A673 (cell line): ENCODE results near the gene LPP. TPM values are rescaled to one million over a fixed set of nuclear protein-coding genes. Genes with fewer than 3 reads are reported as not detected.

Source experiments
- BruUV-seq: library from RNA; stranded (reverse); fragments of 400-500 nt; replicated peaks from 2 replicates; lab custom pipeline; 2021; lab: Mats Ljungman, UMichigan
- CTCF ChIA-PET: fragments of 300-600 bp; sonication (Branson Sonifier 250); formaldehyde crosslinking; loops from one replicate; lab custom pipeline; 2022; ENCODE audit warnings: antibody characterized with exemption; lab: Charles Lee
- POLR2A ChIA-PET: fragments of 300-600 bp; sonication (Branson Sonifier 250); formaldehyde crosslinking; loops from one replicate; lab custom pipeline; 2022; ENCODE audit warnings: antibody characterized with exemption; ENCODE audit not compliant: low non-redundant PET; lab: Charles Lee
- DNase-seq: peaks from one replicate; pipeline ENCODE4 v3.0.0-alpha.2; 2015; ENCODE audit warnings: low spot score
- H3K27ac ChIP-seq: fragments of 200-600 bp; sonication (generic); 2 replicates; pipeline ENCODE4 v1.5.1; 2016; ENCODE audit warnings: mixed run types, low read depth, mild to moderate bottlenecking, mixed read lengths, antibody characterized with exemption, low read length; ENCODE audit not compliant: poor library complexity, severe bottlenecking
- H3K27me3 ChIP-seq: fragments of 200-600 bp; sonication (generic); replicated peaks from 2 replicates; pipeline ENCODE4 v1.6.1; 2017; ENCODE audit warnings: mixed run types, low read depth, mild to moderate bottlenecking, mixed read lengths, antibody characterized with exemption, low read length; ENCODE audit not compliant: insufficient read depth, poor library complexity
- H3K36me3 ChIP-seq: fragments of 200-600 bp; sonication (generic); 2 replicates; pipeline ENCODE4 v1.6.1; 2016; ENCODE audit warnings: mixed run types, mild to moderate bottlenecking, mixed read lengths, antibody characterized with exemption, low read length; ENCODE audit not compliant: insufficient read depth, poor library complexity, severe bottlenecking
- H3K4me1 ChIP-seq: fragments of 200-600 bp; sonication (generic); 2 replicates; pipeline ENCODE4 v1.6.1; 2017; ENCODE audit warnings: mixed run types, mild to moderate bottlenecking, mixed read lengths, antibody characterized with exemption, low read length; ENCODE audit not compliant: insufficient read depth, poor library complexity, severe bottlenecking
- H3K4me3 ChIP-seq: fragments of 200-600 bp; sonication (generic); 2 replicates; pipeline ENCODE4 v1.5.1; 2016; ENCODE audit warnings: low read depth, mixed run types, mild to moderate bottlenecking, mixed read lengths, low read length; ENCODE audit not compliant: poor library complexity, severe bottlenecking
- H3K9me3 ChIP-seq: fragments of 200-600 bp; sonication (generic); 2 replicates; pipeline ENCODE4 v1.6.1; 2016; ENCODE audit warnings: mixed run types, low read depth, mild to moderate bottlenecking, mixed read lengths, antibody characterized with exemption, low read length; ENCODE audit not compliant: poor library complexity, severe bottlenecking
- EZH2 ChIP-seq: fragments of 200-600 bp; sonication (generic); IDR thresholded peaks from 2 replicates; pipeline ENCODE4 v1.6.1; 2017; ENCODE audit warnings: borderline replicate concordance, low read depth, mild to moderate bottlenecking, mixed read lengths, antibody characterized with exemption, low read length; ENCODE audit not compliant: poor library complexity, severe bottlenecking
- intact Hi-C: fragments of 100-400 bp; cut with micrococcal nuclease; formaldehyde crosslinking; loops from one replicate; pipeline ENCODE4 v1.10.0; 2022; ENCODE audit not compliant: unreplicated experiment
- total RNA-seq: library from RNA; stranded (reverse); gene quantifications from 2 replicates; pipeline ENCODE4 v1.2.3, GENCODE V29; 2021
- TF ChIP-seq, protein P1 (sequence below): fragments of 300-800, 200-600 bp; sonication (generic); conservative IDR thresholded peaks from 2 replicates; pipeline ENCODE4 v1.5.1; 2017; ENCODE audit warnings: low read depth, mild to moderate bottlenecking, antibody characterized with exemption, low read length, moderate library complexity, mixed read lengths

LPP gene
- total RNA-seq, 1 experiment from 2014 or later = 39.7 TPM

DNA sequence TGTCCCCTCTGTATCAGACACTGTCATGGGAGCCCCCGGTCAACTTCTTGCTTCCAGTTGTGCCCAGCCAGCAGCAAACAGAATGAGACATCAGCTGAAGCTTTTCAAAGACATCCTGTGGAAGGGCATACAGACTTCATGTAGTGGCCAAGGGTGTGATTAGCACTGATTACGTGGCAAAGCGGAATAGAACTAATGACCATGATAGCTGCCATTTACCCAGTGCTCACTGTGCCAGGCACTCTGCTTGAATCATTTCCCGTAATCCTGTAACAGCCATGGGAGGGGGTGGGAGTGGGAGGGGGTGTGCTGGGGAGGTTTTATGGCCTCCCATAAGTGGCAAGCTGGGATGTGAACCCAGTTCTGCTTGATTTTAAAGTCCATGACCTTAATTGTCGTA, 29.5 kb downstream of the LPP start:
- Histone ChIP-seq H3K4me1 (peaks cover 5% of the 10 kb centered on the region), H3K27ac (no peak overlapping the region), H3K27me3 (no peaks in the 10 kb centered on the region), H3K9me3 (no peaks in the 10 kb centered on the region), H3K36me3 (no peaks in the 10 kb centered on the region), H3K4me3 (no peak overlapping the region)
- DNase-seq = no peak
- ChIA-PET CTCF (no interaction called here), POLR2A (no interaction called here)
- no peak for TF ChIP-seq EZH2
- intact Hi-C loops = no loop called here
- no TSS peak for BruUV-seq

DNA sequence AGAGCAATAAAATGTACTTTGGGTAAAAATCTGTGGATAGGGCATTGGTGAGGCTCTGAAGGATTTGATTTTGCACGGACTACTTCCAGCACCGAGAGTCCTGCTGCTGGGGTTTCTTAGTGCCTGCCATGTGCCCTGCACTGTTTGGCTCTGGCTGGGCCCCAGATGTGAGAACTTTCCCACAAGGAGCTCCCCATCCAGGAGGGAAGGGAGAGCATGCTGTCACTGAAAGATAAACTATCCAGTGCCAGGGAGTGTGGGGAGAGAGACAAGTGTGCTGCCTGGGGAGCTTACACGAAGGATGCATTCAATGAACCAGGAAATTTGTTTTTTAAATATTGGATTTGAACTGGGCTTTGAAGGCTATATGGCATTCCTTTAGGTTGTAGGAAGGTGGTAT, 30.2 kb downstream of the LPP start:
- CTCF ChIA-PET = no interaction called here
- POLR2A ChIA-PET = no interaction called here
- Histone ChIP-seq H3K36me3 (no peaks in the 10 kb centered on the region), H3K9me3 (no peaks in the 10 kb centered on the region), H3K27me3 (no peaks in the 10 kb centered on the region), H3K4me3 (no peak overlapping the region), H3K27ac (no peak overlapping the region), H3K4me1 (peaks cover 5% of the 10 kb centered on the region)
- no peak for TF ChIP-seq EZH2
- TF ChIP-seq, protein P1, sequence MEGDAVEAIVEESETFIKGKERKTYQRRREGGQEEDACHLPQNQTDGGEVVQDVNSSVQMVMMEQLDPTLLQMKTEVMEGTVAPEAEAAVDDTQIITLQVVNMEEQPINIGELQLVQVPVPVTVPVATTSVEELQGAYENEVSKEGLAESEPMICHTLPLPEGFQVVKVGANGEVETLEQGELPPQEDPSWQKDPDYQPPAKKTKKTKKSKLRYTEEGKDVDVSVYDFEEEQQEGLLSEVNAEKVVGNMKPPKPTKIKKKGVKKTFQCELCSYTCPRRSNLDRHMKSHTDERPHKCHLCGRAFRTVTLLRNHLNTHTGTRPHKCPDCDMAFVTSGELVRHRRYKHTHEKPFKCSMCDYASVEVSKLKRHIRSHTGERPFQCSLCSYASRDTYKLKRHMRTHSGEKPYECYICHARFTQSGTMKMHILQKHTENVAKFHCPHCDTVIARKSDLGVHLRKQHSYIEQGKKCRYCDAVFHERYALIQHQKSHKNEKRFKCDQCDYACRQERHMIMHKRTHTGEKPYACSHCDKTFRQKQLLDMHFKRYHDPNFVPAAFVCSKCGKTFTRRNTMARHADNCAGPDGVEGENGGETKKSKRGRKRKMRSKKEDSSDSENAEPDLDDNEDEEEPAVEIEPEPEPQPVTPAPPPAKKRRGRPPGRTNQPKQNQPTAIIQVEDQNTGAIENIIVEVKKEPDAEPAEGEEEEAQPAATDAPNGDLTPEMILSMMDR = no peak
- DNase-seq = no peak
- BruUV-seq = no TSS peak
- intact Hi-C loops = no loop called here

DNA sequence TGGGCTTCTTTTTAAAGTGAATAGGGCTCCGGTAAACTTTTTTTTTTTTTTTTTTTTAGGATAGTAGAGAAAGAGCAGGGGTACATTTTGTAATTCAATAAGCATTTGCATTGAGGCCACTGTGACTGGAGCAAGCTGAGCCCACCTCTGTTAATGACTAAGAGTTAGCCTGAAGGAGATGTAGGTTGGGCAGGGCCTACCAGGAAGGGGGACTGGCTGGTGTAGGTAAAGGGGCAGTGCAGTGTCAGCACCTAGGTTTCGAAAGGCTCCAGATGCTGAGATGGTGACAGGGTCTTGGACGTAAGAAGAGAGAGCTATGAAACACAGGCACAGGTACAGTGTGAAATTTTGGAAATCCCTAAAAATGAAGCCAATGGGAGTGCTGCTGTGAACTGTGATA, 30.7 kb downstream of the LPP start:
- H3K4me1 ChIP-seq = peaks cover 5% of the 10 kb centered on the region
- no peak for DNase-seq
- no peak overlapping the region for H3K27ac ChIP-seq
- H3K36me3 ChIP-seq = no peaks in the 10 kb centered on the region
- ChIA-PET POLR2A (no interaction called here), CTCF (no interaction called here)
- H3K9me3 ChIP-seq = no peaks in the 10 kb centered on the region
- no peaks in the 10 kb centered on the region for H3K27me3 ChIP-seq
- no TSS peak for BruUV-seq
- intact Hi-C loops = no loop called here
- no peak for TF ChIP-seq EZH2
- TF ChIP-seq, protein P1 = no peak
- H3K4me3 ChIP-seq = no peak overlapping the region

DNA sequence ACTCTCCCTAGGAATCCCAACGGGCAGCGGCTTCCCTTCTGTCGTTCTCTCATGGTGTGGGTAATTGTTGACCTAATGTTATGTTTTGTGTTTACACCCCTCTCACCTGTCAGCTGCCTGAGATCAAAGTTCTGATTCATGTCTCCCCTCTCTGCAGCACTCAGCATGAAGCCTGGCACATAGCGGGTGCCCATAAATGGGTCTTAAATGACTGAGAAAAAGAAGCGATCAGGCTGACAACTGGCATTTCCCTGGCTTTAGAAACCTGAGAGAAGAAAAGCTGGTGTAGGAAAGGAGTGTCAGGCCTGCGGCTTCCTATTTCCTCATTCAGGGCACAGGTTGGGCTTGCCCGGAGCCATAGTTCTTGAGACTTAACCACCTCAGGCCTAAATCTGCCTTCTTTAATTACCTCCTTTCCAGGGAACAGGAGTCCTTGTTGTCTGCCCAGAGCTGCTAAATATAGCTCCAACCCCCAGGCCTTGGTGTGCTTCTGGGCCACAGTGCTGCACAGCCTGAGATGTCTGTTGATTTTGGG, 31.8 kb downstream of the LPP start:
- Histone ChIP-seq H3K4me1 (peaks cover 5% of the 10 kb centered on the region), H3K27ac (no peak overlapping the region), H3K9me3 (no peaks in the 10 kb centered on the region), H3K36me3 (no peaks in the 10 kb centered on the region), H3K4me3 (no peak overlapping the region), H3K27me3 (no peaks in the 10 kb centered on the region)
- TF ChIP-seq EZH2 = no peak
- ChIA-PET CTCF (no interaction called here), POLR2A (no interaction called here)
- DNase-seq = no peak
- no TSS peak for BruUV-seq
- intact Hi-C loops = no loop called here
